CD14-positive monocyte (primary cell): Measurements from ENCODE around the gene MLXIP. TPM values are rescaled to one million over a fixed set of nuclear protein-coding genes. Genes with fewer than 3 reads are reported as not detected.

Source experiments
- DNase-seq, 3 donors: peaks; one replicate each; pipeline ENCODE4 v3.0.0-alpha.2; 2011 to 2022
- H2AFZ ChIP-seq: 2 replicates; pipeline ENCODE4 v1.6.0; 2012; ENCODE audit warnings: mild to moderate bottlenecking, low read depth, low read length, inconsistent platforms; ENCODE audit not compliant: insufficient read depth, poor library complexity, severe bottlenecking
- H3K27ac ChIP-seq, 2 donors: 1 replicate in 1 of 2; 2 replicates in 1 of 2; pipeline ENCODE4 v1.5.1; 2012 to 2013; ENCODE audit warnings: low read length in 2 of 2, control low read depth in 1 of 2, inconsistent platforms in 1 of 2, low read depth in 1 of 2, mild to moderate bottlenecking in 1 of 2
- H3K27me3 ChIP-seq, 2 donors: one replicate each; pipeline versions ENCODE4 v1.6.0 to v1.6.1; 2011 to 2013; ENCODE audit warnings: low read length in 2 of 2; ENCODE audit not compliant: control insufficient read depth in 2 of 2, insufficient read depth in 2 of 2
- H3K36me3 ChIP-seq, 2 donors: replicated peaks in 1 of 2; 1 replicate in 1 of 2; 2 replicates in 1 of 2; pipeline versions ENCODE4 v1.5.1 to v1.6.1; 2012 to 2013; ENCODE audit warnings: low read length in 2 of 2, control low read depth in 1 of 2, inconsistent platforms in 1 of 2, mild to moderate bottlenecking in 1 of 2; ENCODE audit not compliant: insufficient read depth in 2 of 2, control insufficient read depth in 1 of 2
- H3K4me1 ChIP-seq, 2 donors: 1 replicate in 1 of 2; 2 replicates in 1 of 2; pipeline versions ENCODE4 v1.5.1 to v1.6.1; 2012 to 2013; ENCODE audit warnings: low read length in 2 of 2, control low read depth in 1 of 2, inconsistent platforms in 1 of 2, mild to moderate bottlenecking in 1 of 2, moderate library complexity in 1 of 2; ENCODE audit not compliant: insufficient read depth in 2 of 2, control insufficient read depth in 1 of 2
- H3K4me2 ChIP-seq: replicated peaks from 2 replicates; pipeline ENCODE3; 2012; ENCODE audit warnings: low read length, moderate library complexity, mild to moderate bottlenecking; ENCODE audit not compliant: poor library complexity, severe bottlenecking; ENCODE audit errors: extremely low read depth
- H3K4me3 ChIP-seq, 3 experiments: fragments of 200-600 bp in 1 of 3; sonication (generic) in 1 of 3; replicated peaks in 1 of 3; 1 replicate in 2 of 3; 2 replicates in 1 of 3; pipeline ENCODE4 v1.5.1; 2011 to 2013; ENCODE audit warnings: low read length in 3 of 3, mild to moderate bottlenecking in 3 of 3, control low read depth in 2 of 3, low read depth in 2 of 3, inconsistent platforms in 1 of 3, moderate library complexity in 1 of 3
- H3K79me2 ChIP-seq: 2 replicates; pipeline ENCODE4 v1.6.0; 2012; ENCODE audit warnings: mild to moderate bottlenecking, control low read depth, inconsistent platforms, low read length, moderate library complexity; ENCODE audit not compliant: insufficient read depth
- H3K9ac ChIP-seq: 2 replicates; pipeline ENCODE4 v1.6.0; 2017; ENCODE audit warnings: low read length, mild to moderate bottlenecking; ENCODE audit not compliant: insufficient read depth, poor library complexity, severe bottlenecking
- H3K9me3 ChIP-seq, 2 donors: replicated peaks in 1 of 2; 1 replicate in 1 of 2; 2 replicates in 1 of 2; pipeline versions ENCODE4 v1.5.1 to v1.6.1; 2012 to 2013; ENCODE audit warnings: low read length in 2 of 2, control low read depth in 1 of 2; ENCODE audit not compliant: control insufficient read depth in 1 of 2, insufficient read depth in 1 of 2
- H4K20me1 ChIP-seq: 2 replicates; pipeline ENCODE4 v1.6.0; 2012; ENCODE audit warnings: mild to moderate bottlenecking, low read length, control low read depth, moderate library complexity; ENCODE audit not compliant: insufficient read depth
- H3K27ac Mint-ChIP-seq, 7 donors: one replicate each; pipeline ENCODE4 v1.8.0; 2020; ENCODE audit warnings: mild to moderate bottlenecking in 7 of 7, mixed read lengths in 7 of 7, moderate library complexity in 6 of 7, inconsistent platforms in 2 of 7
- H3K27me3 Mint-ChIP-seq, 3 donors: one replicate each; pipeline ENCODE4 v1.8.0; 2021 to 2022; ENCODE audit warnings: low read depth in 3 of 3, mild to moderate bottlenecking in 3 of 3, mixed read lengths in 3 of 3, moderate library complexity in 3 of 3, inconsistent platforms in 1 of 3
- H3K36me3 Mint-ChIP-seq, 2 donors: one replicate each; pipeline ENCODE4 v1.8.0; 2020; ENCODE audit warnings: mixed read lengths in 2 of 2, inconsistent platforms in 1 of 2, mild to moderate bottlenecking in 1 of 2
- H3K4me1 Mint-ChIP-seq: one replicate; pipeline ENCODE4 v1.8.0; 2020; ENCODE audit warnings: mild to moderate bottlenecking, mixed read lengths
- H3K4me3 Mint-ChIP-seq, 2 donors: one replicate each; pipeline ENCODE4 v1.8.0; 2020; ENCODE audit warnings: mild to moderate bottlenecking in 2 of 2, mixed read lengths in 2 of 2, moderate library complexity in 1 of 2
- H3K9me3 Mint-ChIP-seq, 7 donors: one replicate each; pipeline ENCODE4 v1.8.0; 2020 to 2022; ENCODE audit warnings: mixed read lengths in 7 of 7, mild to moderate bottlenecking in 6 of 7, moderate library complexity in 6 of 7, inconsistent platforms in 2 of 7
- WGBS: methylation state at CpG from one replicate; pipeline ENCODE4 v1.1.5; 2013; ENCODE audit warnings: missing lambda C conversion rate; ENCODE audit not compliant: insufficient coverage; 5-methylcytosine and 5-hydroxymethylcytosine counted together
- intact Hi-C, 2 donors: fragments of 100-400 bp; cut with micrococcal nuclease; formaldehyde crosslinking; loops; one replicate each; pipeline versions ENCODE4 v1.15.0 to v1.15.1; 2023
- polyA plus RNA-seq, 3 donors: library from polyadenylated mRNA; depleted of rRNA in 1 of 3; unstranded in 2 of 3; stranded (reverse) in 1 of 3; fragments of 300-500 nt in 2 of 3; fragments of >200 nt in 1 of 3; fragmentation: Illumina TruSeq in 2 of 3; gene quantifications; 1 replicate in 2 of 3; 2 replicates in 1 of 3; pipeline ENCODE4 v1.2.3, GENCODE V29; 2012 to 2021
- TF ChIP-seq, protein P1 (sequence below): fragments of 200-600 bp; IDR thresholded peaks from one replicate; pipeline ENCODE4 v1.8.0; 2022; ENCODE audit warnings: antibody characterized with exemption, mild to moderate bottlenecking

Gene MLXIP
- polyA plus RNA-seq, 3 donors, result 4.5 to 44.8 (median 4.6) TPM

DNA sequence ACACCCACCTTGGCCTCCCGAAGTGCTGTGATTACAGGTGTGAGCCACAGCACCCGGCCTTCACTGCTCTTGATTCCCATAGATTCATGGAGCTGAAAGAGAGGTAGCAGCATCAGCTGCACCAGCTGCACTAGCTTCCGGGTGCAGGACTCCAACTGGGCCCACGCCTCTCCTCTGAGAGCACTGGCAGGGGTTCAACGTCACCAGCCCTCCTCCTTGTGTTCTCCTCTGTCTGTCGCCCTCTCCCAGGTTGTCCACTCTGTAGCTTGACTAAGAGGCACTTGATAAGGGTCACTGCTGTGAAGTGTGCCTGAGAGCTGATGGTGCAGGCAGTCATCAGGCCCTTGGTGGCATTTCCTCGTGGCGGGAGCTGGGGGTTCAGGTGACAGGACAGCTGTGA is 28.3 kb downstream of the MLXIP start:
- Histone ChIP-seq H3K4me3 (no peak overlapping the region), H3K27me3 (no peaks in the 10 kb centered on the region), H3K27ac (peak overlapping the region in 1 of 2 donors; percentile 37), H3K4me2 (no peak overlapping the region), H4K20me1 (peaks cover 100% of the 10 kb centered on the region), H3K4me1 (peaks cover 37 to 38% of the 10 kb centered on the region in 2 donors), H3K79me2 (peaks cover 98% of the 10 kb centered on the region), H2AFZ (no peak overlapping the region), H3K36me3 (no peaks in the 10 kb centered on the region), H3K9me3 (no peaks in the 10 kb centered on the region), H3K9ac (no peak overlapping the region)
- Mint-ChIP-seq H3K36me3 (peaks cover 9 to 28% of the 10 kb centered on the region in 2 donors), H3K4me3 (no peak overlapping the region), H3K9me3 (peaks cover 0 to 3% (median 0%) of the 10 kb centered on the region in 7 donors), H3K4me1 (peaks cover 60% of the 10 kb centered on the region), H3K27me3 (no peaks in the 10 kb centered on the region), H3K27ac (peak overlapping the region in 3 of 7 donors; percentile 37 to 74 (median 42))
- WGBS, result 97% methylated on average over 8 of the region's 8 CpGs
- no peak for DNase-seq
- TF ChIP-seq, protein P1, sequence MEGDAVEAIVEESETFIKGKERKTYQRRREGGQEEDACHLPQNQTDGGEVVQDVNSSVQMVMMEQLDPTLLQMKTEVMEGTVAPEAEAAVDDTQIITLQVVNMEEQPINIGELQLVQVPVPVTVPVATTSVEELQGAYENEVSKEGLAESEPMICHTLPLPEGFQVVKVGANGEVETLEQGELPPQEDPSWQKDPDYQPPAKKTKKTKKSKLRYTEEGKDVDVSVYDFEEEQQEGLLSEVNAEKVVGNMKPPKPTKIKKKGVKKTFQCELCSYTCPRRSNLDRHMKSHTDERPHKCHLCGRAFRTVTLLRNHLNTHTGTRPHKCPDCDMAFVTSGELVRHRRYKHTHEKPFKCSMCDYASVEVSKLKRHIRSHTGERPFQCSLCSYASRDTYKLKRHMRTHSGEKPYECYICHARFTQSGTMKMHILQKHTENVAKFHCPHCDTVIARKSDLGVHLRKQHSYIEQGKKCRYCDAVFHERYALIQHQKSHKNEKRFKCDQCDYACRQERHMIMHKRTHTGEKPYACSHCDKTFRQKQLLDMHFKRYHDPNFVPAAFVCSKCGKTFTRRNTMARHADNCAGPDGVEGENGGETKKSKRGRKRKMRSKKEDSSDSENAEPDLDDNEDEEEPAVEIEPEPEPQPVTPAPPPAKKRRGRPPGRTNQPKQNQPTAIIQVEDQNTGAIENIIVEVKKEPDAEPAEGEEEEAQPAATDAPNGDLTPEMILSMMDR, result no peak
- intact Hi-C loops, result no loop called here

DNA sequence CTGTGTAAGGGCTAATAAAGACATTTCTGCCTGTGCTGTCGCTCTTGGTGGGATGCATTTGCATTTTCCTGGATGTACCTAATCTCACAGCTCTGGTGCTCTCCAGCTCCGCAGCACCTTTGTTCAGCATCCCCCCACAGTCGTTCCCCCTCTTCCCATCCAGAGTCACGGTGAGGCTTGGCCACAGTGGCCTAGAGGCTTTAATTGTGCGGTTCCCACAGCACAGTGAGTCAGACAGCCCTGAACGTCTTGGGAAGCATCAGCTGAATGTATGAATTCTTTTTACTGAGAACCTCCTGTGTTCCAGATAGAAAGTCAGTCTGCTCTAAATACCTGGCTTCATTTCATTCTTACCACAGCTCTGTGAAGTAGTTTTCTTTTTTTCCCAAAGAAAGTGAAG is 28.7 kb downstream of the MLXIP start:
- H3K36me3 Mint-ChIP-seq, result peaks cover 9 to 28% of the 10 kb centered on the region in 2 donors
- Histone ChIP-seq H3K9ac (no peak overlapping the region), H3K36me3 (no peaks in the 10 kb centered on the region), H2AFZ (no peak overlapping the region), H3K79me2 (peaks cover 98% of the 10 kb centered on the region), H3K4me3 (no peak overlapping the region), H3K4me1 (peaks cover 37 to 38% of the 10 kb centered on the region in 2 donors), H4K20me1 (peaks cover 100% of the 10 kb centered on the region), H3K27me3 (no peaks in the 10 kb centered on the region), H3K9me3 (no peaks in the 10 kb centered on the region), H3K27ac (peak overlapping the region in 1 of 2 donors; percentile 37), H3K4me2 (no peak overlapping the region)
- peaks cover 61% of the 10 kb centered on the region for H3K4me1 Mint-ChIP-seq
- intact Hi-C loops, result no loop called here
- H3K4me3 Mint-ChIP-seq, result no peak overlapping the region
- no peak for DNase-seq
- WGBS, result 94% methylated on average over 4 of the region's 6 CpGs
- no peaks in the 10 kb centered on the region for H3K27me3 Mint-ChIP-seq
- H3K9me3 Mint-ChIP-seq, result peaks cover 0 to 3% (median 0%) of the 10 kb centered on the region in 7 donors
- peak overlapping the region in 4 of 7 donors; percentile 44 to 68 (median 56) for H3K27ac Mint-ChIP-seq
- TF ChIP-seq, protein P1, result no peak
